DND-41 (cell line): ENCODE measurements around the gene SLC17A1.
A peak's percentile ranks its signal among the peaks of the same experiment; 100 is the strongest.

ENCODE experiments used
- ATAC-seq: fragments of 200-7000 bp; cut with Tn5 transposase; 3 replicates; pipeline ENCODE4 v1.9.1; 2021; ENCODE audit warnings: low read depth; ENCODE audit not compliant: insufficient read depth
- DNase-seq: peaks from one replicate; pipeline ENCODE4 v3.0.0-alpha.2; 2020
- H2AFZ ChIP-seq: 2 replicates; pipeline ENCODE4 v1.6.0; 2012; ENCODE audit warnings: low read depth, low read length
- H3K27ac ChIP-seq: 2 replicates; pipeline ENCODE4 v1.5.1; 2012; ENCODE audit warnings: low read length, inconsistent platforms
- H3K27me3 ChIP-seq: fragments of 200-600 bp; sonication (generic); 2 replicates; pipeline ENCODE4 v1.6.0; 2012; ENCODE audit warnings: low read length, mild to moderate bottlenecking, inconsistent platforms; ENCODE audit not compliant: insufficient read depth, poor library complexity
- H3K36me3 ChIP-seq: 2 replicates; pipeline ENCODE4 v1.5.1; 2012; ENCODE audit warnings: low read length, inconsistent platforms; ENCODE audit not compliant: insufficient read depth
- H3K4me1 ChIP-seq: 2 replicates; pipeline ENCODE4 v1.5.1; 2012; ENCODE audit warnings: mild to moderate bottlenecking, low read length; ENCODE audit not compliant: insufficient read depth
- H3K4me2 ChIP-seq: 2 replicates; pipeline ENCODE4 v1.6.0; 2012; ENCODE audit warnings: mild to moderate bottlenecking, moderate library complexity, low read length, inconsistent platforms; ENCODE audit not compliant: insufficient read depth
- H3K4me3 ChIP-seq, 2 experiments: fragments of 200-600 bp in 1 of 2; shearing (Covaris generic) in 1 of 2; 2 replicates each; pipeline ENCODE4 v1.5.1; 2012 to 2016; ENCODE audit warnings: inconsistent platforms in 2 of 2, low read length in 2 of 2, mild to moderate bottlenecking in 2 of 2, low read depth in 1 of 2, moderate library complexity in 1 of 2
- H3K79me2 ChIP-seq: 2 replicates; pipeline ENCODE4 v1.6.0; 2012; ENCODE audit warnings: low read length, inconsistent platforms; ENCODE audit not compliant: insufficient read depth
- H3K9ac ChIP-seq: 2 replicates; pipeline ENCODE4 v1.6.0; 2012; ENCODE audit warnings: low read depth, mild to moderate bottlenecking, inconsistent platforms, low read length, moderate library complexity
- H3K9me3 ChIP-seq: 2 replicates; pipeline ENCODE4 v1.5.1; 2012; ENCODE audit warnings: low read length, moderate library complexity, mild to moderate bottlenecking, inconsistent platforms; ENCODE audit not compliant: insufficient read depth, severe bottlenecking
- H4K20me1 ChIP-seq: 2 replicates; pipeline ENCODE4 v1.6.0; 2012; ENCODE audit warnings: low read length; ENCODE audit not compliant: insufficient read depth
- CTCF ChIP-seq: IDR thresholded peaks from 2 replicates; pipeline ENCODE4 v1.5.1; 2012; ENCODE audit warnings: borderline replicate concordance, low read length, moderate library complexity, mild to moderate bottlenecking; ENCODE audit not compliant: poor library complexity, severe bottlenecking; ENCODE audit errors: extremely low read depth
- EZH2 ChIP-seq: IDR thresholded peaks from 3 replicates; pipeline ENCODE4 v1.6.1; 2012; ENCODE audit warnings: borderline replicate concordance, low read depth, mild to moderate bottlenecking, moderate library complexity, low read length, inconsistent platforms; ENCODE audit not compliant: severe bottlenecking

Gene SLC17A1

GRCh38 chr6:25875926-25876602 is 44.2 kb upstream of the SLC17A1 start:
- Histone ChIP-seq H3K4me2 (no peak overlapping the region), H3K27ac (no peak overlapping the region), H4K20me1 (no peaks in the 10 kb centered on the region), H3K4me1 (peaks cover 4% of the 10 kb centered on the region; the same call in 1 of the 2 replicates), H3K9ac (no peak overlapping the region), H3K79me2 (no peaks in the 10 kb centered on the region), H3K9me3 (no peaks in the 10 kb centered on the region), H2AFZ (no peak overlapping the region), H3K36me3 (no peaks in the 10 kb centered on the region), H3K27me3 (peaks cover 8% of the 10 kb centered on the region), H3K4me3 (no peak overlapping the region)
- DNase-seq, result no peak
- ATAC-seq, result no peak
- TF ChIP-seq EZH2 (no peak), CTCF (no peak)

GRCh38 chr6:25875563-25875905 is 43.7 kb upstream of the SLC17A1 start:
- Histone ChIP-seq H3K4me3 (no peak overlapping the region), H3K4me2 (no peak overlapping the region)
- DNase-seq, result no peak

GRCh38 chr6:25874822-25875562 is 43.1 kb upstream of the SLC17A1 start:
- no peaks in the 10 kb centered on the region for H3K9me3 ChIP-seq
- no peak overlapping the region for H2AFZ ChIP-seq
- H3K9ac ChIP-seq, result no peak overlapping the region
- H4K20me1 ChIP-seq, result no peaks in the 10 kb centered on the region
- TF ChIP-seq CTCF, result no peak
- TF ChIP-seq EZH2, result no peak
- no peak overlapping the region for H3K27ac ChIP-seq
- no peak overlapping the region for H3K4me2 ChIP-seq
- peaks cover 8% of the 10 kb centered on the region for H3K27me3 ChIP-seq
- DNase-seq, result peak; percentile 23
- ATAC-seq, result peak; percentile 95
- H3K4me3 ChIP-seq, result no peak overlapping the region
- H3K4me1 ChIP-seq, result peaks cover 4% of the 10 kb centered on the region; the same call in 1 of the 2 replicates
- no peaks in the 10 kb centered on the region for H3K79me2 ChIP-seq
- H3K36me3 ChIP-seq, result no peaks in the 10 kb centered on the region

More at GRCh38 chr6:25875563-25875905, 43.7 kb upstream of the SLC17A1 start:
- Histone ChIP-seq H3K4me1 (peaks cover 4% of the 10 kb centered on the region; the same call in 1 of the 2 replicates), H4K20me1 (no peaks in the 10 kb centered on the region), H3K9me3 (no peaks in the 10 kb centered on the region), H3K27me3 (peaks cover 8% of the 10 kb centered on the region), H3K79me2 (no peaks in the 10 kb centered on the region), H3K36me3 (no peaks in the 10 kb centered on the region), H2AFZ (no peak overlapping the region), H3K27ac (no peak overlapping the region), H3K9ac (no peak overlapping the region)
- TF ChIP-seq EZH2 (no peak), CTCF (no peak)
- ATAC-seq, result no peak
